ENCODE data around the gene LTBP2. TPM values are rescaled to one million over a fixed set of nuclear protein-coding genes. Genes with fewer than 3 reads are reported as not detected.
A peak's percentile ranks its signal among the peaks of the same experiment; 100 is the strongest.

Gene LTBP2
- total RNA-seq, 2 donors from 2014 or later, result 0.55 to 0.73 TPM

- H3K27me3 Mint-ChIP-seq, result peaks cover 40 to 79% of the 10 kb centered on the region in 2 donors
- no peak for DNase-seq (ENCODE audit: low spot score)
- H3K27ac Mint-ChIP-seq, result peak overlapping the region in 1 of 2 donors; percentile 8
- peak overlapping the region; percentile 44 for H3K4me3 Mint-ChIP-seq
- H3K9me3 Mint-ChIP-seq, result no peaks in the 10 kb centered on the region
- H3K4me1 Mint-ChIP-seq (ENCODE audit: low read depth in 2 of 2), result peaks cover 35 to 36% of the 10 kb centered on the region in 2 donors
- no peaks in the 10 kb centered on the region for H3K36me3 Mint-ChIP-seq
- peak; percentile 83 to 87 for ATAC-seq
Observed at GRCh38 chr14:74574090-74574433, 38.0 kb downstream of the LTBP2 start.

GRCh38 chr14:74573421-74574089 is 38.5 kb downstream of the LTBP2 start:
- Mint-ChIP-seq H3K27me3 (peaks cover 43 to 82% of the 10 kb centered on the region in 2 donors), H3K36me3 (no peaks in the 10 kb centered on the region), H3K4me1 (ENCODE audit: low read depth in 2 of 2) (peaks cover 35 to 36% of the 10 kb centered on the region in 2 donors), H3K4me3 (peak overlapping the region; percentile 44), H3K27ac (peak overlapping the region in 1 of 2 donors; percentile 8), H3K9me3 (no peaks in the 10 kb centered on the region)
- ATAC-seq, result no peak
- no peak for DNase-seq (ENCODE audit: low spot score)

- no peaks in the 10 kb centered on the region for H3K36me3 Mint-ChIP-seq
- peak overlapping the region; percentile 30 for H3K4me3 Mint-ChIP-seq
- no peaks in the 10 kb centered on the region for H3K9me3 Mint-ChIP-seq
- peaks cover 43 to 82% of the 10 kb centered on the region in 2 donors for H3K27me3 Mint-ChIP-seq
- DNase-seq (ENCODE audit: low spot score) (no peak), ATAC-seq (no peak)
- peaks cover 35 to 36% of the 10 kb centered on the region in 2 donors for H3K4me1 Mint-ChIP-seq (ENCODE audit: low read depth in 2 of 2)
- H3K27ac Mint-ChIP-seq, result peak overlapping the region in 1 of 2 donors; percentile 26
Observed at GRCh38 chr14:74572726-74573301, 39.2 kb downstream of the LTBP2 start.

- Mint-ChIP-seq H3K27ac (peak overlapping the region; percentile 26 to 39), H3K27me3 (peaks cover 43 to 77% of the 10 kb centered on the region in 2 donors), H3K36me3 (no peaks in the 10 kb centered on the region), H3K4me1 (ENCODE audit: low read depth in 2 of 2) (peaks cover 34 to 35% of the 10 kb centered on the region in 2 donors), H3K9me3 (no peaks in the 10 kb centered on the region), H3K4me3 (peak overlapping the region; percentile 64)
- DNase-seq (ENCODE audit: low spot score), result no peak
- peak; percentile 52 to 86 for ATAC-seq
Observed at GRCh38 chr14:74571901-74572725, 39.9 kb downstream of the LTBP2 start.

GRCh38 chr14:74571441-74571841 is 40.6 kb downstream of the LTBP2 start:
- no peaks in the 10 kb centered on the region for H3K36me3 Mint-ChIP-seq
- DNase-seq (ENCODE audit: low spot score) (peak; percentile 20), ATAC-seq (peak in 1 of 2 donors; percentile 3)
- H3K9me3 Mint-ChIP-seq, result no peaks in the 10 kb centered on the region
- peaks cover 34 to 35% of the 10 kb centered on the region in 2 donors for H3K4me1 Mint-ChIP-seq (ENCODE audit: low read depth in 2 of 2)
- peak overlapping the region; percentile 64 for H3K4me3 Mint-ChIP-seq
- peak overlapping the region in 1 of 2 donors; percentile 26 for H3K27ac Mint-ChIP-seq
- H3K27me3 Mint-ChIP-seq, result peaks cover 40 to 70% of the 10 kb centered on the region in 2 donors

GRCh38 chr14:74570696-74571095 is 41.3 kb downstream of the LTBP2 start:
- no peaks in the 10 kb centered on the region for H3K36me3 Mint-ChIP-seq
- peaks cover 43 to 71% of the 10 kb centered on the region in 2 donors for H3K27me3 Mint-ChIP-seq
- ATAC-seq, result no peak
- H3K9me3 Mint-ChIP-seq, result no peaks in the 10 kb centered on the region
- DNase-seq (ENCODE audit: low spot score), result no peak
- peaks cover 34 to 35% of the 10 kb centered on the region in 2 donors for H3K4me1 Mint-ChIP-seq (ENCODE audit: low read depth in 2 of 2)
- H3K27ac Mint-ChIP-seq, result no peak overlapping the region
- no peak overlapping the region for H3K4me3 Mint-ChIP-seq

GRCh38 chr14:74569806-74570591 is 42.0 kb downstream of the LTBP2 start:
- Mint-ChIP-seq H3K4me3 (no peak overlapping the region), H3K9me3 (no peaks in the 10 kb centered on the region), H3K4me1 (ENCODE audit: low read depth in 2 of 2) (peaks cover 34 to 35% of the 10 kb centered on the region in 2 donors), H3K36me3 (no peaks in the 10 kb centered on the region), H3K27me3 (peaks cover 49 to 78% of the 10 kb centered on the region in 2 donors), H3K27ac (no peak overlapping the region)
- DNase-seq (ENCODE audit: low spot score) (peak; percentile 52), ATAC-seq (no peak)

- no peak for ATAC-seq
- Mint-ChIP-seq H3K9me3 (no peaks in the 10 kb centered on the region), H3K4me1 (ENCODE audit: low read depth in 2 of 2) (peaks cover 29 to 30% of the 10 kb centered on the region in 2 donors), H3K4me3 (no peak overlapping the region), H3K27ac (no peak overlapping the region), H3K27me3 (peaks cover 47 to 77% of the 10 kb centered on the region in 2 donors), H3K36me3 (no peaks in the 10 kb centered on the region)
- DNase-seq (ENCODE audit: low spot score), result no peak
Observed at GRCh38 chr14:74569387-74569786, 42.6 kb downstream of the LTBP2 start.

GRCh38 chr14:74568911-74569310 is 43.1 kb downstream of the LTBP2 start:
- no peak for ATAC-seq
- Mint-ChIP-seq H3K36me3 (no peaks in the 10 kb centered on the region), H3K27ac (no peak overlapping the region), H3K4me3 (no peak overlapping the region), H3K4me1 (ENCODE audit: low read depth in 2 of 2) (peaks cover 25% of the 10 kb centered on the region in 2 donors), H3K27me3 (peaks cover 43 to 72% of the 10 kb centered on the region in 2 donors), H3K9me3 (no peaks in the 10 kb centered on the region)
- DNase-seq (ENCODE audit: low spot score), result no peak

- no peak overlapping the region for H3K4me3 Mint-ChIP-seq
Observed at GRCh38 chr14:74568380-74568649, 43.7 kb downstream of the LTBP2 start.

GRCh38 chr14:74567646-74568379 is 44.2 kb downstream of the LTBP2 start:
- Mint-ChIP-seq H3K27me3 (peaks cover 44 to 64% of the 10 kb centered on the region in 2 donors), H3K4me1 (ENCODE audit: low read depth in 2 of 2) (peaks cover 17% of the 10 kb centered on the region in 2 donors), H3K9me3 (no peaks in the 10 kb centered on the region), H3K36me3 (no peaks in the 10 kb centered on the region), H3K4me3 (no peak overlapping the region), H3K27ac (no peak overlapping the region)
- ATAC-seq (no peak), DNase-seq (ENCODE audit: low spot score) (no peak)

More at GRCh38 chr14:74568380-74568649, 43.7 kb downstream of the LTBP2 start:
- peaks cover 41 to 66% of the 10 kb centered on the region in 2 donors for H3K27me3 Mint-ChIP-seq
- peaks cover 19 to 21% of the 10 kb centered on the region in 2 donors for H3K4me1 Mint-ChIP-seq (ENCODE audit: low read depth in 2 of 2)
- no peak overlapping the region for H3K27ac Mint-ChIP-seq
- no peaks in the 10 kb centered on the region for H3K36me3 Mint-ChIP-seq
- DNase-seq (ENCODE audit: low spot score), result no peak
- no peak for ATAC-seq
- H3K9me3 Mint-ChIP-seq, result no peaks in the 10 kb centered on the region

- ATAC-seq (no peak), DNase-seq (ENCODE audit: low spot score) (no peak)
- no peaks in the 10 kb centered on the region for H3K36me3 Mint-ChIP-seq
- H3K27me3 Mint-ChIP-seq, result peaks cover 44 to 58% of the 10 kb centered on the region in 2 donors
- no peak overlapping the region for H3K4me3 Mint-ChIP-seq
- peaks cover 11 to 12% of the 10 kb centered on the region in 2 donors for H3K4me1 Mint-ChIP-seq (ENCODE audit: low read depth in 2 of 2)
- no peak overlapping the region for H3K27ac Mint-ChIP-seq
- H3K9me3 Mint-ChIP-seq, result no peaks in the 10 kb centered on the region
Observed at GRCh38 chr14:74567219-74567618, 44.8 kb downstream of the LTBP2 start.
